Activated CD8-positive, alpha-beta memory T cell treated with anti-CD3 and anti-CD28 coated beads, Interleukin-2, amount 10 ng/mL, durations not matched to agents 7 days and 5 days (primary cell): Measurements from ENCODE around the gene APOL2. TPM values are rescaled to one million over a fixed set of nuclear protein-coding genes. Genes with fewer than 3 reads are reported as not detected.
A peak's percentile ranks its signal among the peaks of the same experiment; 100 is the strongest.

Experiments used
- ATAC-seq: fragments of 150-1000 bp; cut with Tn5 transposase; one replicate; pipeline ENCODE4 v1.10.0; 2021; ENCODE audit warnings: moderate library complexity
- CTCF ChIA-PET: fragments of 350-600 bp; sonication (Branson Sonifier 250); formaldehyde crosslinking; loops from one replicate; lab custom pipeline; 2021; ENCODE audit warnings: antibody characterized with exemption; lab: Charles Lee
- DNase-seq: peaks from one replicate; pipeline ENCODE4 v3.0.0-alpha.2; 2020
- H3K27ac Mint-ChIP-seq: one replicate; pipeline ENCODE4 v1.8.0; 2021; ENCODE audit warnings: mild to moderate bottlenecking, mixed read lengths
- H3K27me3 Mint-ChIP-seq: one replicate; pipeline ENCODE4 v1.8.0; 2021; ENCODE audit warnings: mixed read lengths
- H3K36me3 Mint-ChIP-seq: one replicate; pipeline ENCODE4 v1.8.0; 2021; ENCODE audit warnings: mild to moderate bottlenecking, mixed read lengths
- H3K4me1 Mint-ChIP-seq: one replicate; pipeline ENCODE4 v1.8.0; 2021; ENCODE audit warnings: mixed read lengths
- H3K4me3 Mint-ChIP-seq: one replicate; pipeline ENCODE4 v1.8.0; 2021; ENCODE audit warnings: mild to moderate bottlenecking, moderate library complexity, mixed read lengths
- H3K9me3 Mint-ChIP-seq: one replicate; pipeline ENCODE4 v1.8.0; 2022; ENCODE audit warnings: low read depth, mixed read lengths
- total RNA-seq, 2 experiments: library from RNA; stranded (reverse); gene quantifications; one replicate each; pipeline ENCODE4 v1.2.3, GENCODE V29; 2021

APOL2 gene, protein sequence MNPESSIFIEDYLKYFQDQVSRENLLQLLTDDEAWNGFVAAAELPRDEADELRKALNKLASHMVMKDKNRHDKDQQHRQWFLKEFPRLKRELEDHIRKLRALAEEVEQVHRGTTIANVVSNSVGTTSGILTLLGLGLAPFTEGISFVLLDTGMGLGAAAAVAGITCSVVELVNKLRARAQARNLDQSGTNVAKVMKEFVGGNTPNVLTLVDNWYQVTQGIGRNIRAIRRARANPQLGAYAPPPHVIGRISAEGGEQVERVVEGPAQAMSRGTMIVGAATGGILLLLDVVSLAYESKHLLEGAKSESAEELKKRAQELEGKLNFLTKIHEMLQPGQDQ
- total RNA-seq = 10 to 100 TPM; 82.6 to 86.4 TPM

DNA sequence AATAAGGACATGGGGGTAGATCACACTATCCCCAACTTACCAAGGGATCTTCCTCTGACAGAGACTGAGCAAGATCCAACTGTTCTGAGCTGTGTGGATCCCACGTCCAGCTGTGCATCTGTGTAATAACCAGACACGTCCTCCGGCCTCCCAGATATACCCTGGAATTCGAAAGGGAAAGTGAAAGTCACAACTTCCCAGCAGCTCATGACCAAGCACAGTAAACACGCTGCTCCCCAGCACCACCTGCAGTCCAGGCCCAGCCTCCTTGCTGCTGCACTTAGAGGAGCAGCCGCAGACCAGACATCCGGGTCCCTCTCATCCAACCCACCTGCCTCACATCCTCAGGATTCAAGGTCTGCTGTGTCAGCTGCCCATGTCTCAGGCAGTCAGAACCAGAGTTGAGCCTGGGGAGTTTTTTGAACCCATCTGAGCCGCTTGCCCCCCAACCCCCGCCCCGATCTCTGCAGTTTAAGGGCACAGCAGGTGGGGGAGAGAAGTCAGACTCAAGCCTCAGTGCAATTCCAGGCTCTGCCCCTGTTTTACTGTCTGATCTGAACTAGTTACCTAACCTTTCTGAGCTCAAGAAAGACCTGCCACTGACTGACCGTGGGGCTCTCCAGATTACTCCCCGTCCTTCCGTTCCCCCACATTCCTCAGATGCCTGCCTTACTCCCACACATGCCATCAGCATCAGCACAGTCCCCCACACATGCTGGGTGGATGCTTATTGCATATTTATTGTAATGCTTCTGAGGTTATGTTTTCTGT is at the start of gene APOL2:
APOL2 (minus strand) TSS at position 127 of the 771 bp plus-strand sequence. CDS start 6,365 bp downstream, outside the sequence.
- Mint-ChIP-seq H3K27ac (peak within 1 kb of the TSS; percentile 95), H3K4me3 (peak within 1 kb of the TSS; percentile 99), H3K4me1 (peaks cover 45% of the 10 kb centered on the region), H3K36me3 (peaks cover 49% of the 10 kb centered on the region), H3K9me3 (peaks cover 11% of the 10 kb centered on the region), H3K27me3 (no peaks in the 10 kb centered on the region)
- ATAC-seq = peak; percentile 96
- CTCF ChIA-PET = interaction anchor here (0.7 to 7.6 kb wide), 36 partner anchors 12 to 591 kb away, joined by 3 to 67 read pairs (median 4); partner anchors contain the start of genes APOL1, APOL3, APOL6 and FOXRED2
- DNase-seq = peak; percentile 92

DNA sequence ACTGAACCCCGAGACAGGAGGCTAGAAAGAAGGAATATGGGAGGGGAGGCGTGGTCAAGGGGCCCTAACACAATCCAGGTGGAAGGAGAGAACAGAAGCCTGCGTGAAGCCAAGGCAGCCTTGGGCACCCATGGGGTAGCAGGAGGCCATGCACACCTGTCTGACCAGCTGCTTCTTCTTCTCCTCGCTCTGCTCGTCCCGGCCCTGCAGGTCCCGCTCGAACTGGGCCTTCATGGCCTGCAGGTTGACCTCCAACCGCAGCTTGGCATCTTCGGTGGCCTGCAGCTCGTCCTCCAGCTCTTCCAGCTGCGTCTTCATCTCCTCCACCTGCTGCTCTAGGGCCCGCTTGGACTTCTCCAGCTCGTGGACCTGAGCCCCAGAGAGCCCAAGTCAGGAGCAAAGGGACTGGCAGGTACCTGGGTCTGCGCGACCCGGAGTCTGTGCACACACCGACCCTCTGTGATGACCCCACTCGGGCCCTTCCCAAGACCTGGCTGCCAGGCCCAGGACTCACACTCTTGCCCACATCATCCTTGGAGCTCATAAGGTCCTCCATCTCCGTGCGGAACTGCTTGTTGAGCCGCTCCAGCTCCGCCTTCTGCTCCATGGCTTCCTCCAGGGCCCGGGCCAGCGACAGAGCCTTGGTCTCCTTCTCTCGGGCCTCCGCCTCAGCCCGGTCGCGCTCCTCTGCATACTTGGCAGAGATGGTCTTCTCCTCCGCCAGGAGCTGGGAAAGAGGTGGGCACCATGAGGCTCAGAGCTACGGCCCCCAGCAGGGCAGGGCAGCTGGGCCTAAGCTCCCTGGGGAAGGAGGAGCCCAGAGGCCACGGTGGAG is 49.5 kb upstream of the APOL2 start:
- Mint-ChIP-seq H3K27me3 (no peaks in the 10 kb centered on the region), H3K4me1 (peaks cover 57% of the 10 kb centered on the region), H3K9me3 (no peaks in the 10 kb centered on the region), H3K4me3 (no peak overlapping the region), H3K36me3 (peaks cover 76% of the 10 kb centered on the region), H3K27ac (peak overlapping the region; percentile 80)
- DNase-seq (no peak), ATAC-seq (no peak)
- CTCF ChIA-PET = interaction anchor here (0.9 to 3.3 kb wide), 7 partner anchors 11 to 193 kb away, joined by 3 to 14 read pairs (median 3); partner anchors contain the start of gene APOL2

GRCh38 chr22:36287881-36288515 is 48.7 kb upstream of the APOL2 start:
- H3K4me1 Mint-ChIP-seq = peaks cover 53% of the 10 kb centered on the region
- H3K4me3 Mint-ChIP-seq = no peak overlapping the region
- ATAC-seq (no peak), DNase-seq (no peak)
- no peaks in the 10 kb centered on the region for H3K9me3 Mint-ChIP-seq
- no peak overlapping the region for H3K27ac Mint-ChIP-seq
- H3K27me3 Mint-ChIP-seq = no peaks in the 10 kb centered on the region
- CTCF ChIA-PET = interaction anchor here (0.6 to 3.3 kb wide), 10 partner anchors 10 to 206 kb away, joined by 3 to 14 read pairs (median 3); partner anchors contain the start of gene APOL2
- peaks cover 77% of the 10 kb centered on the region for H3K36me3 Mint-ChIP-seq

- DNase-seq = peak; percentile 72
- H3K36me3 Mint-ChIP-seq = peaks cover 74% of the 10 kb centered on the region
- CTCF ChIA-PET = interaction anchor here (0.7 to 2.6 kb wide), 29 partner anchors 8 to 200 kb away, joined by 3 to 20 read pairs (median 3); partner anchors contain the start of gene APOL2
- ATAC-seq = peak; percentile 78
- no peak overlapping the region for H3K4me3 Mint-ChIP-seq
- no peaks in the 10 kb centered on the region for H3K9me3 Mint-ChIP-seq
- peaks cover 41% of the 10 kb centered on the region for H3K4me1 Mint-ChIP-seq
- H3K27me3 Mint-ChIP-seq = no peaks in the 10 kb centered on the region
- H3K27ac Mint-ChIP-seq = peak overlapping the region; percentile 3
Observed at GRCh38 chr22:36286096-36286957, 47.0 kb upstream of the APOL2 start.

DNA sequence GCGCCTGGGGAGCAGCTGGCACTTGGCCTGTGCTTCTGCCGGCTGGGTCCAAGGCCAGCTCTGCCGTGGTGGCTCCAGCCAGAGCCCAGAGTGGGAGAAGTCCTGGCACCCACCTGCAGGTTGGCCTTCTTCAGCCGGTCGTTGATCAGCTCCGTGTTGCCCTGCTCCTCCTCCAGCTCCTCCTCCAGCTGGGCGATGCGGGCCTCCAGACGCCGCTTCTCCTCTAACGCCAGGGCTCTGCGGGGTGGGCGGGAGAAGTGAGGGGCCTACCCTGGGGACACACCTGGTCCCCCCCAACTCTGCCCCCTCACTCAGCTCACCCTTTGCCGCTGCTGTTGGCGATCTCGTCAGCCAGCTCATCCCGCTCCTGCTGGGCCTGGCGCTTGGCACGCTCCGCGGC is 46.2 kb upstream of the APOL2 start:
- no peak for ATAC-seq
- no peak for DNase-seq
- Mint-ChIP-seq H3K9me3 (no peaks in the 10 kb centered on the region), H3K27me3 (no peaks in the 10 kb centered on the region), H3K4me3 (no peak overlapping the region), H3K27ac (no peak overlapping the region), H3K4me1 (peaks cover 38% of the 10 kb centered on the region), H3K36me3 (peaks cover 74% of the 10 kb centered on the region)
- CTCF ChIA-PET = interaction anchor here (0.9 to 2.6 kb wide), 14 partner anchors 10 to 201 kb away, joined by 3 to 13 read pairs (median 5); no protein-coding TSS in a partner anchor

DNA sequence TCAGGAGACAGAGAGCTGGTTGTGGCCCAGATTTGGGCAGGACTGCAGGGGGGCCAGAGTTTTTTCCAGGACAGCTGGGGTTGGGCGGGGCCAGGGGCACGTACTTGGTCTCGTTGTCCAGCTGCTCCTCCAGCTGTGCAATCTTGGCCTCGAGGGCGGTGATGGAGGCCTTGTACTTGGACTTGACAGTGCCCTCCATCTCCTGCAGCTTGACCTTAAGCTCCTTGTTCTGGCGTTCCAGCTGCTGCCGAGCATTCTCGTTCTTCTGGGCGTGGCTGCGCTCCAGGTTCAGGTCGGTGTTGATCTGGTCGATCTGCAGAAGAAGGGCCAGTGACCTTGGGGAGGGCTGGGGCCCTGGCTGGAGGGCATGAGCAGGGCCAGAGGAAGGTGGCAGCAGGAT is 45.7 kb upstream of the APOL2 start:
- DNase-seq (no peak), ATAC-seq (no peak)
- Mint-ChIP-seq H3K36me3 (peaks cover 74% of the 10 kb centered on the region), H3K4me1 (peaks cover 34% of the 10 kb centered on the region), H3K9me3 (no peaks in the 10 kb centered on the region), H3K27me3 (no peaks in the 10 kb centered on the region), H3K4me3 (no peak overlapping the region), H3K27ac (no peak overlapping the region)
- CTCF ChIA-PET = interaction anchor here (1.1 to 2.6 kb wide), 4 partner anchors 9 to 186 kb away, joined by 3 to 13 read pairs (median 8); no protein-coding TSS in a partner anchor

GRCh38 chr22:36284171-36284571 is 44.8 kb upstream of the APOL2 start:
- H3K4me3 Mint-ChIP-seq = no peak overlapping the region
- H3K27ac Mint-ChIP-seq = peak overlapping the region; percentile 38
- no peaks in the 10 kb centered on the region for H3K9me3 Mint-ChIP-seq
- DNase-seq (no peak), ATAC-seq (no peak)
- peaks cover 25% of the 10 kb centered on the region for H3K4me1 Mint-ChIP-seq
- CTCF ChIA-PET = interaction anchor here (1.1 to 1.8 kb wide), 2 partner anchors 9 kb away, joined by 3 to 5 read pairs; no protein-coding TSS in a partner anchor
- H3K27me3 Mint-ChIP-seq = no peaks in the 10 kb centered on the region
- peaks cover 68% of the 10 kb centered on the region for H3K36me3 Mint-ChIP-seq

DNA sequence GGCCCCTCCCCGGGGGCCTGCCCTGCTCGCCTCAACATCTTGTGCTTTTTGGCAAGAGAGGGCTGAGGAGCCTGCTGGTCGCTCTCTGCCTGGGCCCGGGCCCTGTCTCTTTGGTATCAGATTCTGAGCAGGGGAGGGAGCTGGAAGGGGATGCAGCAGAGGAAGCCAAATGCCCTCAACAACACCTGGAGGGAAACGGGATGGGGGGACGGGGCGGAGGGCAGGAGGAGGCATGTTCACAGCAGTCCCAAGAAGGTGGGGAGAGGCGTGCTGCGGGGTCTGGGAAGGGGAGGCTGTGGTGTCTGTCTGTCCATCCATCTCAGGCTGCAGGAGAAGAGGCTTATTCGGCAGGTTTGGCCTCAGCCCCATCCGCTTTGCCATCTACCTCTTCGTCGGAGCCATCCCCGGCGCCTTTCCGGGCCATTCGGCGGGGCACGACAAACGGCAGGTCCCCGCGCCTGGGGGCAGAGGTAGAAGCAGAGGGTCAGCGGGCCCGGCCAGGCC is 43.1 kb upstream of the APOL2 start:
- no peak overlapping the region for H3K27ac Mint-ChIP-seq
- H3K27me3 Mint-ChIP-seq = no peaks in the 10 kb centered on the region
- no peak for DNase-seq
- H3K4me1 Mint-ChIP-seq = peaks cover 20% of the 10 kb centered on the region
- H3K36me3 Mint-ChIP-seq = peaks cover 55% of the 10 kb centered on the region
- CTCF ChIA-PET = interaction anchor here (1.5 to 3.3 kb wide), 5 partner anchors 11 to 188 kb away, joined by 4 to 10 read pairs (median 5); no protein-coding TSS in a partner anchor
- no peak overlapping the region for H3K4me3 Mint-ChIP-seq
- no peaks in the 10 kb centered on the region for H3K9me3 Mint-ChIP-seq
- ATAC-seq = no peak

DNA sequence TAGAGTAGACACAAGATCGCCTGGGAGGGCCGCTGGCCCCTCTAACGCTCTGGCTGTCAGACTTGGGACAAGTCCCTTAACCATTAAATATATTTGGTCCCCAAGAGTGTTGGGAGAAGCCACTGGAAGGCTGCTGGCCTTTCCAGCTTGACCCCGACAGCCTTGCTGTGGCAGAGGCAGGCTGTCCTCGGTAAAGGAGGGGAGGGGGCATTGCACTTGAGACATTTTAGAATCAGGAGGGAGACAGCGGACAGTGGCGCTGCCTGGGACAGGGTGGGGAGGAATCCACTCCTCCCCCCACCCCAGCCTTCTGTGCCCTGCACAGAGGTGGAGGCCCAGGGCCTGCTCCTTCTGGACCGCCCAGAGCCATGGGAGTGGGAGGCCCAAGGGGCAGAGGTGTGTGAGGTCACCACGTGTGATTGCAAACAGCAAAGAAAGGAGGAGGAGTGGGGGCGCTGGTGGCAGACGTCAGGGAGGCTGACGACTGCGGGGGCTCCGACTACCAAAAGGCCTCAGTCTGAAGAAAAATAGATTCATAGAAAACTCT is 42.5 kb upstream of the APOL2 start:
- CTCF ChIA-PET = interaction anchor here (0.5 to 3.3 kb wide), 6 partner anchors 17 to 205 kb away, joined by 3 to 10 read pairs (median 4); no protein-coding TSS in a partner anchor

GRCh38 chr22:36280379-36280778 is 41.1 kb upstream of the APOL2 start:
- H3K4me1 Mint-ChIP-seq = peaks cover 23% of the 10 kb centered on the region
- CTCF ChIA-PET = interaction anchor here (0.7 to 3.3 kb wide), 4 partner anchors 21 to 102 kb away, joined by 3 to 10 read pairs (median 4); partner anchors contain the start of gene APOL2
- H3K36me3 Mint-ChIP-seq = peaks cover 41% of the 10 kb centered on the region
- ATAC-seq (no peak), DNase-seq (no peak)
- no peak overlapping the region for H3K4me3 Mint-ChIP-seq
- no peaks in the 10 kb centered on the region for H3K27me3 Mint-ChIP-seq
- H3K9me3 Mint-ChIP-seq = no peaks in the 10 kb centered on the region
- peak overlapping the region; percentile 52 for H3K27ac Mint-ChIP-seq

More for the DNA sequence above, 42.5 kb upstream of the APOL2 start:
- Mint-ChIP-seq H3K27ac (no peak overlapping the region), H3K9me3 (no peaks in the 10 kb centered on the region), H3K36me3 (peaks cover 51% of the 10 kb centered on the region), H3K4me1 (peaks cover 20% of the 10 kb centered on the region), H3K4me3 (no peak overlapping the region), H3K27me3 (no peaks in the 10 kb centered on the region)
- ATAC-seq = no peak
- no peak for DNase-seq

- peaks cover 32% of the 10 kb centered on the region for H3K36me3 Mint-ChIP-seq
- H3K27me3 Mint-ChIP-seq = no peaks in the 10 kb centered on the region
- no peak overlapping the region for H3K4me3 Mint-ChIP-seq
- H3K4me1 Mint-ChIP-seq = peaks cover 27% of the 10 kb centered on the region
- H3K9me3 Mint-ChIP-seq = no peaks in the 10 kb centered on the region
- CTCF ChIA-PET = interaction anchor here (1.6 to 5.4 kb wide), 4 partner anchors 7 to 207 kb away, joined by 8 to 39 read pairs (median 16); partner anchors contain the start of gene APOL2
- DNase-seq = no peak
- no peak for ATAC-seq
- H3K27ac Mint-ChIP-seq = no peak overlapping the region
Observed at GRCh38 chr22:36279219-36279666, 39.9 kb upstream of the APOL2 start.
